Measurements from ENCODE around the gene ME3.

ME3 gene

DNA sequence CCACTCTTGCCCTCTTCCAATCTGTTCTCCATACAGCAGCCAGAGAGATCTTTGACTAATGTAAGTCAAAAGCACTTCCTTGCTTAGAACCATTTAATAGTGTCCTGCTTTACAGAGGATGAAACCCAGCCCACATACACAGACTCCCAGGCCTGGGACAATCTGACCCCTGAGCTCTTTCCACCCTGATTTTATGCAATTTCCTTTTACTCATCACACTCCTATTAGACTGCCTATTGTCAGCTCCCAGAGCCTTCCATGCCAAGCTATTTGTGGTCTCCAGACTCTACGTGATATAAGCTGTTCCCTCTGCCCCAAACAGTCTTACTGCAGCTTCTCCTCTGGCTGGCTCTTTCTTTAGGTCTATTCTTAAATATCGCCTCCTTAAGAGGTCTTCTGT lies 28.1 kb downstream of the ME3 start:
- ChIA-PET CTCF (interaction anchor here (1.2 to 2.9 kb wide), 2 partner anchors 14 to 29 kb away, joined by 3 to 11 read pairs; no protein-coding TSS in a partner anchor), POLR2A (no interaction called here)
- TF ChIP-seq, protein P1, sequence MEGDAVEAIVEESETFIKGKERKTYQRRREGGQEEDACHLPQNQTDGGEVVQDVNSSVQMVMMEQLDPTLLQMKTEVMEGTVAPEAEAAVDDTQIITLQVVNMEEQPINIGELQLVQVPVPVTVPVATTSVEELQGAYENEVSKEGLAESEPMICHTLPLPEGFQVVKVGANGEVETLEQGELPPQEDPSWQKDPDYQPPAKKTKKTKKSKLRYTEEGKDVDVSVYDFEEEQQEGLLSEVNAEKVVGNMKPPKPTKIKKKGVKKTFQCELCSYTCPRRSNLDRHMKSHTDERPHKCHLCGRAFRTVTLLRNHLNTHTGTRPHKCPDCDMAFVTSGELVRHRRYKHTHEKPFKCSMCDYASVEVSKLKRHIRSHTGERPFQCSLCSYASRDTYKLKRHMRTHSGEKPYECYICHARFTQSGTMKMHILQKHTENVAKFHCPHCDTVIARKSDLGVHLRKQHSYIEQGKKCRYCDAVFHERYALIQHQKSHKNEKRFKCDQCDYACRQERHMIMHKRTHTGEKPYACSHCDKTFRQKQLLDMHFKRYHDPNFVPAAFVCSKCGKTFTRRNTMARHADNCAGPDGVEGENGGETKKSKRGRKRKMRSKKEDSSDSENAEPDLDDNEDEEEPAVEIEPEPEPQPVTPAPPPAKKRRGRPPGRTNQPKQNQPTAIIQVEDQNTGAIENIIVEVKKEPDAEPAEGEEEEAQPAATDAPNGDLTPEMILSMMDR (IDR thresholded peaks at IDR 0.05; ENCODE audit: insufficient read depth, low read length, missing control alignments), result no peak
- H3K4me3 ChIP-seq (ENCODE audit: low read depth, low read length), result no peak overlapping the region
- no peak for DNase-seq (ENCODE audit: low read depth, low spot score)

GRCh38 chr11:86641537-86642261 lies 30.7 kb downstream of the ME3 start:
- H3K4me3 ChIP-seq (ENCODE audit: low read depth, low read length), result no peak overlapping the region
- no peak for DNase-seq (ENCODE audit: low read depth, low spot score)
- POLR2A ChIA-PET, result no interaction called here
- TF ChIP-seq, protein P1 (IDR thresholded peaks at IDR 0.05; ENCODE audit: insufficient read depth, low read length, missing control alignments), result no peak
- CTCF ChIA-PET, result no interaction called here

GRCh38 chr11:86639137-86639536 lies 33.3 kb downstream of the ME3 start:
- TF ChIP-seq, protein P1 (IDR thresholded peaks at IDR 0.05; ENCODE audit: insufficient read depth, low read length, missing control alignments), result no peak
- H3K4me3 ChIP-seq (ENCODE audit: low read depth, low read length), result no peak overlapping the region
- CTCF ChIA-PET, result interaction anchor here (0.9 to 1.7 kb wide), 3 partner anchors 31 to 232 kb away, joined by 3 to 7 read pairs (median 3); no protein-coding TSS in a partner anchor
- DNase-seq (ENCODE audit: low read depth, low spot score), result no peak
- POLR2A ChIA-PET, result interaction anchor here (0.8 kb wide), 1 partner anchor 161 kb away, joined by 3 read pairs; the partner anchor contains the start of gene PRSS23

- CTCF ChIA-PET, result interaction anchor here (0.9 to 1.7 kb wide), 3 partner anchors 30 to 233 kb away, joined by 3 to 7 read pairs (median 3); no protein-coding TSS in a partner anchor
- no peak overlapping the region for H3K4me3 ChIP-seq (ENCODE audit: low read depth, low read length)
- POLR2A ChIA-PET, result interaction anchor here (0.8 kb wide), 1 partner anchor 162 kb away, joined by 3 read pairs; the partner anchor contains the start of gene PRSS23
- no peak for DNase-seq (ENCODE audit: low read depth, low spot score)
- TF ChIP-seq, protein P1 (IDR thresholded peaks at IDR 0.05; ENCODE audit: insufficient read depth, low read length, missing control alignments), result no peak
These were observed 33.7 kb downstream of the ME3 start for GRCh38 chr11:86638673-86639072.

- CTCF ChIA-PET, result interaction anchor here (1.7 kb wide), 1 partner anchor 29 kb away, joined by 7 read pairs; no protein-coding TSS in a partner anchor
- H3K4me3 ChIP-seq (ENCODE audit: low read depth, low read length), result no peak overlapping the region
- no peak for DNase-seq (ENCODE audit: low read depth, low spot score)
- TF ChIP-seq, protein P1 (IDR thresholded peaks at IDR 0.05; ENCODE audit: insufficient read depth, low read length, missing control alignments), result no peak
- POLR2A ChIA-PET, result interaction anchor here (0.8 kb wide), 1 partner anchor 162 kb away, joined by 3 read pairs; the partner anchor contains the start of gene PRSS23
These were observed 34.4 kb downstream of the ME3 start for GRCh38 chr11:86637988-86638387.

- ChIA-PET POLR2A (no interaction called here), CTCF (interaction anchor here (0.8 to 1.5 kb wide), 3 partner anchors 28 to 241 kb away, joined by 3 to 5 read pairs (median 4); no protein-coding TSS in a partner anchor)
- TF ChIP-seq, protein P1 (IDR thresholded peaks at IDR 0.05; ENCODE audit: insufficient read depth, low read length, missing control alignments), result no peak
- DNase-seq (ENCODE audit: low read depth, low spot score), result no peak
- H3K4me3 ChIP-seq (ENCODE audit: low read depth, low read length), result no peak overlapping the region
These were observed 36.1 kb downstream of the ME3 start for GRCh38 chr11:86636275-86636674.

All from AG04449 (cell line).